Brain microvascular endothelial cell (primary cell): ENCODE results near the gene UTP15.

Source experiments
- DNase-seq: peaks from one replicate; pipeline ENCODE4 v3.0.0-alpha.2; 2020
- H3K27ac ChIP-seq: fragments of 250-450 bp; sonication (Bioruptor Pico); 2 replicates; pipeline ENCODE4 v1.5.1; 2020; ENCODE audit warnings: mild to moderate bottlenecking, moderate library complexity
- H3K27me3 ChIP-seq: fragments of 250-450 bp; sonication (Bioruptor Pico); replicated peaks from 2 replicates; pipeline ENCODE4 v1.5.1; 2020; ENCODE audit warnings: mild to moderate bottlenecking
- H3K36me3 ChIP-seq: fragments of 250-450 bp; sonication (Bioruptor Pico); replicated peaks from 2 replicates; pipeline ENCODE4 v1.5.1; 2020; ENCODE audit warnings: mild to moderate bottlenecking
- H3K4me3 ChIP-seq: 2 replicates; pipeline ENCODE4 v1.5.1; 2011; ENCODE audit warnings: low read depth, mild to moderate bottlenecking, control low read depth, low read length, moderate library complexity
- in situ Hi-C: cut with HindIII; loops from 2 replicates; pipeline ENCODE4 v1.10.0; 2017; ENCODE audit warnings: low sequenced_read_pairs, low pct_ligation_motif_present
- TF ChIP-seq, protein P1 (sequence below): IDR thresholded peaks from 2 replicates; pipeline ENCODE4 v1.5.1; 2011; ENCODE audit warnings: low read depth, mild to moderate bottlenecking, moderate library complexity, low read length, control low read depth, inconsistent platforms; ENCODE audit errors: missing control alignments

Gene UTP15

DNA sequence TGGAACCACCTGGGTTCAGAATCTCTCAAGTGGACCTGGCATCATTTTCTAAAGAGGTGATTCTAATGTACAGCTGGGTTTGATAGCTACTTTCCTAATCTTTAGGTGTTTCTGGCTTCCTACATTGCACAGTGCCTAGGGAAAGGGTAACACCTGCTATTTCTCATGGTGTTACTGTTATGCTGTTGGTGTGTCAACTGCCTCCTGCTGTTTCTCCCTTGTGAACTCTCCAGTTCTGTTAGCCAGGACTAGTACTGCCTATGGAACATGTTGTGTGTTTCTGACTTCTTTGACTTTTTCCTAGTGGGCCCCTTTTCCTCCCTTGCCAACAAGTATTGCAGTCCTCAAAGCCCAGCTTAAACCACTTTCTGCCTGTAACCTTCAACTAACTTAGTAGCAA is 66.0 kb downstream of the UTP15 start:
- no peak overlapping the region for H3K27ac ChIP-seq
- H3K36me3 ChIP-seq: no peaks in the 10 kb centered on the region
- no peaks in the 10 kb centered on the region for H3K27me3 ChIP-seq
- in situ Hi-C loops: no loop called here
- TF ChIP-seq, protein P1, sequence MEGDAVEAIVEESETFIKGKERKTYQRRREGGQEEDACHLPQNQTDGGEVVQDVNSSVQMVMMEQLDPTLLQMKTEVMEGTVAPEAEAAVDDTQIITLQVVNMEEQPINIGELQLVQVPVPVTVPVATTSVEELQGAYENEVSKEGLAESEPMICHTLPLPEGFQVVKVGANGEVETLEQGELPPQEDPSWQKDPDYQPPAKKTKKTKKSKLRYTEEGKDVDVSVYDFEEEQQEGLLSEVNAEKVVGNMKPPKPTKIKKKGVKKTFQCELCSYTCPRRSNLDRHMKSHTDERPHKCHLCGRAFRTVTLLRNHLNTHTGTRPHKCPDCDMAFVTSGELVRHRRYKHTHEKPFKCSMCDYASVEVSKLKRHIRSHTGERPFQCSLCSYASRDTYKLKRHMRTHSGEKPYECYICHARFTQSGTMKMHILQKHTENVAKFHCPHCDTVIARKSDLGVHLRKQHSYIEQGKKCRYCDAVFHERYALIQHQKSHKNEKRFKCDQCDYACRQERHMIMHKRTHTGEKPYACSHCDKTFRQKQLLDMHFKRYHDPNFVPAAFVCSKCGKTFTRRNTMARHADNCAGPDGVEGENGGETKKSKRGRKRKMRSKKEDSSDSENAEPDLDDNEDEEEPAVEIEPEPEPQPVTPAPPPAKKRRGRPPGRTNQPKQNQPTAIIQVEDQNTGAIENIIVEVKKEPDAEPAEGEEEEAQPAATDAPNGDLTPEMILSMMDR: no peak
- no peak overlapping the region for H3K4me3 ChIP-seq
- no peak for DNase-seq
